ENCODE data around the gene NRF1. TPM values are rescaled to one million over a fixed set of nuclear protein-coding genes. Genes with fewer than 3 reads are reported as not detected.

NRF1 gene
- total RNA-seq, 1 donor from 2014 or later, result 25.6 TPM

DNA sequence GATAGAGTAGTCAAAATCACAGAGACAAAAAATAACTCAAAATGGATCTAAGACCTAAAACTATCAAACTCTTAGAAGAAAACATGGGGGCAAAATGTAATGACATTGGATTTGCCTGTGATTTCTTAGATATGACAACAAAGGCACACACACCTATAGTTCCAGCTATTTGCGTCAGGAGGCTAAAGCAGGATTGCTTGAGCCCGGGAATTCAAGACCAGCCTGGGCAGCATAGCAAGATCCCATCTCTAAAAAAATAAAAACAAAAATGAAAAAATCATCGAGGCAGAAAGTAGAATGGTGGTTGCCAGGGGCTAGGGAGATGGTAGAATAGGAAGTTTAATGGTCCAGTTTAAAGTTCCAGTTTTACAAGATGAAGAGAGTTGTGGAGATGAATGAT is 113.3 kb downstream of the NRF1 start:
- H3K4me1 Mint-ChIP-seq (ENCODE audit: unreplicated experiment), result no peaks in the 10 kb centered on the region
- peaks cover 37% of the 10 kb centered on the region for H3K36me3 Mint-ChIP-seq
- no peaks in the 10 kb centered on the region for H3K9me3 Mint-ChIP-seq
- TF ChIP-seq, protein P1, sequence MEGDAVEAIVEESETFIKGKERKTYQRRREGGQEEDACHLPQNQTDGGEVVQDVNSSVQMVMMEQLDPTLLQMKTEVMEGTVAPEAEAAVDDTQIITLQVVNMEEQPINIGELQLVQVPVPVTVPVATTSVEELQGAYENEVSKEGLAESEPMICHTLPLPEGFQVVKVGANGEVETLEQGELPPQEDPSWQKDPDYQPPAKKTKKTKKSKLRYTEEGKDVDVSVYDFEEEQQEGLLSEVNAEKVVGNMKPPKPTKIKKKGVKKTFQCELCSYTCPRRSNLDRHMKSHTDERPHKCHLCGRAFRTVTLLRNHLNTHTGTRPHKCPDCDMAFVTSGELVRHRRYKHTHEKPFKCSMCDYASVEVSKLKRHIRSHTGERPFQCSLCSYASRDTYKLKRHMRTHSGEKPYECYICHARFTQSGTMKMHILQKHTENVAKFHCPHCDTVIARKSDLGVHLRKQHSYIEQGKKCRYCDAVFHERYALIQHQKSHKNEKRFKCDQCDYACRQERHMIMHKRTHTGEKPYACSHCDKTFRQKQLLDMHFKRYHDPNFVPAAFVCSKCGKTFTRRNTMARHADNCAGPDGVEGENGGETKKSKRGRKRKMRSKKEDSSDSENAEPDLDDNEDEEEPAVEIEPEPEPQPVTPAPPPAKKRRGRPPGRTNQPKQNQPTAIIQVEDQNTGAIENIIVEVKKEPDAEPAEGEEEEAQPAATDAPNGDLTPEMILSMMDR (conservative IDR thresholded peaks at IDR 0.05), result no peak
- no peak overlapping the region for H3K27ac Mint-ChIP-seq
- DNase-seq (ENCODE audit: extremely low spot score, unreplicated experiment), result no peak
- no peak overlapping the region for H3K4me3 Mint-ChIP-seq
- no peaks in the 10 kb centered on the region for H3K27me3 Mint-ChIP-seq

DNA sequence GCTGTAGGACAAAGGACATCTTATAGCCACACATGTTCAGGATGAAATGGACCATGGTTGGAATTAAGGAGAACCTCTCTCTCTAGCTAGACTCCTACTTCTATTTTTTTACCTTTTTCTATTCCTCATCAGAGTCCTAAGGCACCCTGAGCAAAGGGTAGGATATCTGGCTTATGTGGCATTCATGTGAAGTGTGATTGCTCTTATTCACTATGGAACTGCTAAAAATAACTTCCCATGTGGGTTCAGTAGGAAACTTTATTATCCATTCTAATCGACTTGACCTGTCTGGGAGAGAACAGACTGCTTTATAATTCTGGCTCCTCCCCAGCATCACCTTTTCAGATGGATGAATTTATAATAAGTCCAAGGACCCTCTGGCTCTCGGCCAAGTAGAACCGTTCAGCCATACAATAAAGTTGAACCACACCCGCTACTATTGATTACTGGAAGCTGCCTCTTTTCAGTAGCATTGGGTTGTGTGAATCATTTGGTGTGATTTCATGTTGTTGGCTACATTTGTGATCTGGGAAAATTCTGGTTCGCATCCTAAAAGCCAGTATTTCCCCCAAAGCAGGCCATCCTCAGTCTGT is 117.5 kb downstream of the NRF1 start:
- DNase-seq (ENCODE audit: extremely low spot score, unreplicated experiment), result no peak
- H3K4me1 Mint-ChIP-seq (ENCODE audit: unreplicated experiment), result no peaks in the 10 kb centered on the region
- H3K4me3 Mint-ChIP-seq, result no peak overlapping the region
- no peak overlapping the region for H3K27ac Mint-ChIP-seq
- H3K9me3 Mint-ChIP-seq, result no peaks in the 10 kb centered on the region
- TF ChIP-seq, protein P1 (conservative IDR thresholded peaks at IDR 0.05), result no peak
- no peaks in the 10 kb centered on the region for H3K27me3 Mint-ChIP-seq
- peaks cover 34% of the 10 kb centered on the region for H3K36me3 Mint-ChIP-seq

DNA sequence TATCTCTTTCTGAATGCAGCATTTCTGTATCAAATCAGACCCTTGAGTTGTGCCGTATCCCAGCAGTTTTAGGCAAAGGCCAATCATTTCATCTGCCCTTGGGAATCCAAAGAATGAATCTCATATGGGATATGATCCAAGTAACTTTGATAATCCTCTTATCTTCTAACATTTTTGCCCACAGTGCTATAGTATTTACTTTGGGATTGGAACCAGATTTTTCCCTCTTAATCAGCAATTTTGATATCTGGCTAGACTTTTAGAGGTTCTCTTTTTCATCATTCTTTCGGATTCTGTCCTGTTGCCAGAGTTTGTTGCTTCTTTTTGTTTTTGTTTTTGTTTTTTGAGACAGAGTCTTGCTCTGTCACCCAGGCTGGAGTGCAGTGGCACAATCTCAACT is 118.0 kb downstream of the NRF1 start:
- Mint-ChIP-seq H3K27ac (no peak overlapping the region), H3K27me3 (no peaks in the 10 kb centered on the region)
- no peak for DNase-seq (ENCODE audit: extremely low spot score, unreplicated experiment)

DNA sequence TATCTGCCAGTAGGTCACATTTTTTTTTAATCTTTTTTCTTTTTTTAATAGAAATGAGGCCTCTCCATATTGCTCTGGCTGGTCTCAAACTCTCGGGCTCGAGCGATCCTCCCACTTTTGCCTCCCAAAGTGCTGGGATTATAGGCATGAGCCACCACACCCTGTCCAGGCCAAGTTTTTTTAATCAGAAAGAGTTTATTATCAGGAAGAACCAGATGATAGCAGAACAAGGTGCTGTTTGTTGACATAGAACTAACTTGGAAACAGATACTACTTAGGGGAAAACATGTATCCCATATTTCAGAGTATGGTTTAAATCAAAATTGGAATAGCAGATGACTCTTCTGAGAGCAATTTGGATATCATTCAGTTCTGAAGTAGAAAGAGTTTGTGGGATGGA is 118.6 kb downstream of the NRF1 start:
- H3K9me3 Mint-ChIP-seq, result no peaks in the 10 kb centered on the region
- no peak overlapping the region for H3K27ac Mint-ChIP-seq
- TF ChIP-seq, protein P1 (conservative IDR thresholded peaks at IDR 0.05), result no peak

More for the DNA sequence above, 118.0 kb downstream of the NRF1 start:
- Mint-ChIP-seq H3K9me3 (no peaks in the 10 kb centered on the region), H3K4me3 (no peak overlapping the region), H3K36me3 (peaks cover 30% of the 10 kb centered on the region), H3K4me1 (ENCODE audit: unreplicated experiment) (no peaks in the 10 kb centered on the region)
- TF ChIP-seq, protein P1 (conservative IDR thresholded peaks at IDR 0.05), result no peak

DNA sequence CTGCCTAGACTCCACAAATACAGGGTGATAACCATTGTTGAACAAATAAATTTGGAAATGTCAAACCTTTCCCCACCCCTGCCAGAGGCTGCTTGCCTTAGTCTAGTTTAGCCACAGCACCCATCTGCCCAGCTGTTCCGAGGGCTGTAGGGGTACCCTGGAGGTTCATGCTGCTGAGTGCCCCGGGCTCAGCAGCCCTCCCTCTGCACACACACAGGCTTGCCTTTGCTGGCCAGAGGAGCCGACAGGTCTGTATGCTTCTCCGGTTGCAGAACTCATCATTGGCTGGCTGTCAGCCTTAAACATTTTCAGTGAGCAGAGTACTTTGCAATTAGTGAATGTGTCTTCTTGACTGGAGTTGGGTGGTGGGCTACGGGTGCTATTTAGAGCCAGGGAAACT is 122.9 kb downstream of the NRF1 start:
- Mint-ChIP-seq H3K27ac (no peak overlapping the region), H3K36me3 (peaks cover 14% of the 10 kb centered on the region), H3K27me3 (no peaks in the 10 kb centered on the region), H3K4me1 (ENCODE audit: unreplicated experiment) (peaks cover 4% of the 10 kb centered on the region), H3K4me3 (no peak overlapping the region), H3K9me3 (no peaks in the 10 kb centered on the region)
- DNase-seq (ENCODE audit: extremely low spot score, unreplicated experiment), result no peak
- TF ChIP-seq, protein P1 (conservative IDR thresholded peaks at IDR 0.05), result no peak

More for the DNA sequence above, 118.6 kb downstream of the NRF1 start:
- Mint-ChIP-seq H3K27me3 (no peaks in the 10 kb centered on the region), H3K36me3 (peaks cover 26% of the 10 kb centered on the region), H3K4me1 (ENCODE audit: unreplicated experiment) (no peaks in the 10 kb centered on the region), H3K4me3 (no peak overlapping the region)
- DNase-seq (ENCODE audit: extremely low spot score, unreplicated experiment), result no peak
